A673 (cell line): ENCODE measurements around the gene ZMYM5. TPM values are rescaled to one million over a fixed set of nuclear protein-coding genes. Genes with fewer than 3 reads are reported as not detected.

Source experiments
- BruUV-seq: library from RNA; stranded (reverse); fragments of 400-500 nt; replicated peaks from 2 replicates; lab custom pipeline; 2021; lab: Mats Ljungman, UMichigan
- CTCF ChIA-PET: fragments of 300-600 bp; sonication (Branson Sonifier 250); formaldehyde crosslinking; loops from one replicate; lab custom pipeline; 2022; ENCODE audit warnings: antibody characterized with exemption; lab: Charles Lee
- POLR2A ChIA-PET: fragments of 300-600 bp; sonication (Branson Sonifier 250); formaldehyde crosslinking; loops from one replicate; lab custom pipeline; 2022; ENCODE audit warnings: antibody characterized with exemption; ENCODE audit not compliant: low non-redundant PET; lab: Charles Lee
- DNase-seq: peaks from one replicate; pipeline ENCODE4 v3.0.0-alpha.2; 2015; ENCODE audit warnings: low spot score
- H3K27ac ChIP-seq: fragments of 200-600 bp; sonication (generic); 2 replicates; pipeline ENCODE4 v1.5.1; 2016; ENCODE audit warnings: mixed run types, low read depth, mild to moderate bottlenecking, mixed read lengths, antibody characterized with exemption, low read length; ENCODE audit not compliant: poor library complexity, severe bottlenecking
- H3K27me3 ChIP-seq: fragments of 200-600 bp; sonication (generic); replicated peaks from 2 replicates; pipeline ENCODE4 v1.6.1; 2017; ENCODE audit warnings: mixed run types, low read depth, mild to moderate bottlenecking, mixed read lengths, antibody characterized with exemption, low read length; ENCODE audit not compliant: insufficient read depth, poor library complexity
- H3K36me3 ChIP-seq: fragments of 200-600 bp; sonication (generic); 2 replicates; pipeline ENCODE4 v1.6.1; 2016; ENCODE audit warnings: mixed run types, mild to moderate bottlenecking, mixed read lengths, antibody characterized with exemption, low read length; ENCODE audit not compliant: insufficient read depth, poor library complexity, severe bottlenecking
- H3K4me1 ChIP-seq: fragments of 200-600 bp; sonication (generic); 2 replicates; pipeline ENCODE4 v1.6.1; 2017; ENCODE audit warnings: mixed run types, mild to moderate bottlenecking, mixed read lengths, antibody characterized with exemption, low read length; ENCODE audit not compliant: insufficient read depth, poor library complexity, severe bottlenecking
- H3K4me3 ChIP-seq: fragments of 200-600 bp; sonication (generic); 2 replicates; pipeline ENCODE4 v1.5.1; 2016; ENCODE audit warnings: low read depth, mixed run types, mild to moderate bottlenecking, mixed read lengths, low read length; ENCODE audit not compliant: poor library complexity, severe bottlenecking
- H3K9me3 ChIP-seq: fragments of 200-600 bp; sonication (generic); 2 replicates; pipeline ENCODE4 v1.6.1; 2016; ENCODE audit warnings: mixed run types, low read depth, mild to moderate bottlenecking, mixed read lengths, antibody characterized with exemption, low read length; ENCODE audit not compliant: poor library complexity, severe bottlenecking
- EZH2 ChIP-seq: fragments of 200-600 bp; sonication (generic); IDR thresholded peaks from 2 replicates; pipeline ENCODE4 v1.6.1; 2017; ENCODE audit warnings: borderline replicate concordance, low read depth, mild to moderate bottlenecking, mixed read lengths, antibody characterized with exemption, low read length; ENCODE audit not compliant: poor library complexity, severe bottlenecking
- intact Hi-C: fragments of 100-400 bp; cut with micrococcal nuclease; formaldehyde crosslinking; loops from one replicate; pipeline ENCODE4 v1.10.0; 2022; ENCODE audit not compliant: unreplicated experiment
- total RNA-seq: library from RNA; stranded (reverse); gene quantifications from 2 replicates; pipeline ENCODE4 v1.2.3, GENCODE V29; 2021
- TF ChIP-seq, protein P1 (sequence below): fragments of 300-800, 200-600 bp; sonication (generic); conservative IDR thresholded peaks from 2 replicates; pipeline ENCODE4 v1.5.1; 2017; ENCODE audit warnings: low read depth, mild to moderate bottlenecking, antibody characterized with exemption, low read length, moderate library complexity, mixed read lengths

The ZMYM5 gene
- total RNA-seq, 1 experiment from 2014 or later: 17.4 TPM

- Histone ChIP-seq H3K27ac (no peak overlapping the region), H3K27me3 (no peaks in the 10 kb centered on the region), H3K36me3 (no peaks in the 10 kb centered on the region), H3K4me3 (no peak overlapping the region), H3K9me3 (no peaks in the 10 kb centered on the region), H3K4me1 (no peaks in the 10 kb centered on the region)
- intact Hi-C loops: no loop called here
- DNase-seq: no peak
- ChIA-PET CTCF (no interaction called here), POLR2A (interaction anchor here (0.5 kb wide), 2 partner anchors 77 to 138 kb away, joined by 4 to 11 read pairs; no protein-coding TSS in a partner anchor)
- TF ChIP-seq EZH2: no peak
- TF ChIP-seq, protein P1, sequence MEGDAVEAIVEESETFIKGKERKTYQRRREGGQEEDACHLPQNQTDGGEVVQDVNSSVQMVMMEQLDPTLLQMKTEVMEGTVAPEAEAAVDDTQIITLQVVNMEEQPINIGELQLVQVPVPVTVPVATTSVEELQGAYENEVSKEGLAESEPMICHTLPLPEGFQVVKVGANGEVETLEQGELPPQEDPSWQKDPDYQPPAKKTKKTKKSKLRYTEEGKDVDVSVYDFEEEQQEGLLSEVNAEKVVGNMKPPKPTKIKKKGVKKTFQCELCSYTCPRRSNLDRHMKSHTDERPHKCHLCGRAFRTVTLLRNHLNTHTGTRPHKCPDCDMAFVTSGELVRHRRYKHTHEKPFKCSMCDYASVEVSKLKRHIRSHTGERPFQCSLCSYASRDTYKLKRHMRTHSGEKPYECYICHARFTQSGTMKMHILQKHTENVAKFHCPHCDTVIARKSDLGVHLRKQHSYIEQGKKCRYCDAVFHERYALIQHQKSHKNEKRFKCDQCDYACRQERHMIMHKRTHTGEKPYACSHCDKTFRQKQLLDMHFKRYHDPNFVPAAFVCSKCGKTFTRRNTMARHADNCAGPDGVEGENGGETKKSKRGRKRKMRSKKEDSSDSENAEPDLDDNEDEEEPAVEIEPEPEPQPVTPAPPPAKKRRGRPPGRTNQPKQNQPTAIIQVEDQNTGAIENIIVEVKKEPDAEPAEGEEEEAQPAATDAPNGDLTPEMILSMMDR: no peak
- no TSS peak for BruUV-seq
Measured at GRCh38 chr13:19810996-19811881, 52.2 kb downstream of the ZMYM5 start.

DNA sequence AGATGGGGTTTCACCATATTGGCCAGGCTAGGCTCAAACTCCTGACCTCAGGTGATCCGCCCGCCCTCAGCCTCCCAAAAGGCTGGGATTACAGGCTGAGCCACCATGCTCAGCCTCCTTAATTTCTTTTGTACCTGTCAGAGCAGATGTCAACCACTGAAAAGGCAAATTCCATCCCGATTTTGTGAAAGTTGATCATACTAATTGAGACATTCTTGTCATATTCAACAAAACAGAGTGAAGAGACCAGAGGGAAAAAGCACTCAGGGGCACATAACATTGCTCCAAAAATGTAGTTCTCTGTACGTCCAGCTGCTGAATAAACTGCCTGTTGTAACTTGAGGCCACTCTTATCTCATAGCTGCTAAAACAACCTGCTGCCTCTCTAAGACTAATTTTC is 53.3 kb downstream of the ZMYM5 start:
- no peaks in the 10 kb centered on the region for H3K27me3 ChIP-seq
- H3K27ac ChIP-seq: no peak overlapping the region
- no peak for DNase-seq
- ChIA-PET CTCF (no interaction called here), POLR2A (no interaction called here)
- no peaks in the 10 kb centered on the region for H3K36me3 ChIP-seq
- H3K9me3 ChIP-seq: no peaks in the 10 kb centered on the region
- H3K4me1 ChIP-seq: no peaks in the 10 kb centered on the region
- TF ChIP-seq EZH2: no peak
- TF ChIP-seq, protein P1: no peak
- BruUV-seq: no TSS peak
- no peak overlapping the region for H3K4me3 ChIP-seq
- intact Hi-C loops: no loop called here

GRCh38 chr13:19805765-19806164 is 57.7 kb downstream of the ZMYM5 start:
- TF ChIP-seq, protein P1: no peak
- TF ChIP-seq EZH2: no peak
- ChIA-PET POLR2A (no interaction called here), CTCF (no interaction called here)
- no peaks in the 10 kb centered on the region for H3K27me3 ChIP-seq
- intact Hi-C loops: no loop called here
- DNase-seq: no peak
- H3K9me3 ChIP-seq: no peaks in the 10 kb centered on the region
- H3K36me3 ChIP-seq: no peaks in the 10 kb centered on the region
- H3K4me1 ChIP-seq: no peaks in the 10 kb centered on the region
- H3K27ac ChIP-seq: no peak overlapping the region
- no TSS peak for BruUV-seq
- no peak overlapping the region for H3K4me3 ChIP-seq
